GM12891 (cell line): Measurements from ENCODE around the gene C1orf53.

Experiments used
- POLR2A ChIP-seq: IDR thresholded peaks from 2 replicates; pipeline ENCODE4 v1.6.1; 2011; ENCODE audit warnings: low read depth, low read length, control low read depth
- POLR2AphosphoS5 ChIP-seq: IDR thresholded peaks from 2 replicates; pipeline ENCODE4 v1.6.1; 2011; ENCODE audit warnings: low read depth, low read length, control low read depth
- SPI1 ChIP-seq: IDR thresholded peaks from 2 replicates; pipeline ENCODE4 v1.6.1; 2011; ENCODE audit warnings: low read depth, low read length, control low read depth
- TAF1 ChIP-seq: IDR thresholded peaks from 2 replicates; pipeline ENCODE4 v1.6.1; 2011; ENCODE audit warnings: low read depth, low read length, control low read depth

GRCh38 chr1:197862671-197863070 is 39.8 kb upstream of the C1orf53 start:
- TF ChIP-seq POLR2A (no peak), TAF1 (no peak), POLR2AphosphoS5 (no peak), SPI1 (no peak)
